ENCODE measurements around the gene PRSS21. TPM values are rescaled to one million over a fixed set of nuclear protein-coding genes. Genes with fewer than 3 reads are reported as not detected.

The PRSS21 gene
- total RNA-seq, 2 experiments from 2014 or later = not detected

GRCh38 chr16:2779151-2779920 lies 37.7 kb upstream of the PRSS21 start:
- TF ChIP-seq CTCF (IDR thresholded peaks at IDR 0.05) = no peak
- DNase-seq (no peak), ATAC-seq (ENCODE audit: poor library complexity) (no peak)
- peak overlapping the region; percentile 98 for H3K4me3 Mint-ChIP-seq
- CTCF ChIA-PET = interaction anchor here (3.2 kb wide), 1 partner anchor 89 kb away, joined by 16 read pairs; no protein-coding TSS in a partner anchor
- no peaks in the 10 kb centered on the region for H3K27me3 ChIP-seq (ENCODE audit: control insufficient read depth in 1 of 2, insufficient read depth in 2 of 2, low read length in 2 of 2)
- H3K36me3 Mint-ChIP-seq (ENCODE audit: low read depth) = peaks cover 22% of the 10 kb centered on the region
- peak overlapping the region; percentile 88 for H3K4me3 ChIP-seq (ENCODE audit: low read length)
- H3K27ac ChIP-seq (ENCODE audit: low read depth in 1 of 2, low read length in 2 of 2) = no peak overlapping the region
- H3K27me3 Mint-ChIP-seq = no peaks in the 10 kb centered on the region
- peaks cover 11% of the 10 kb centered on the region for H3K36me3 ChIP-seq (ENCODE audit: insufficient read depth, low read length)
- intact Hi-C loops (cut with DNase I, micrococcal nuclease) = loop anchor here (2.0 to 5.0 kb wide), 2 partner anchors 88 to 89 kb away; no protein-coding TSS in a partner anchor
- peaks cover 43% of the 10 kb centered on the region for H3K4me1 ChIP-seq (ENCODE audit: insufficient read depth, low read length)
- POLR2A ChIA-PET = interaction anchor here (0.7 to 5.4 kb wide), 9 partner anchors 8 to 132 kb away, joined by 3 to 88 read pairs (median 7); partner anchors contain the start of genes FLYWCH1, FLYWCH2, KCTD5 and PRSS33
- peak overlapping the region; percentile 100 for H3K27ac Mint-ChIP-seq
- H3K4me1 Mint-ChIP-seq (ENCODE audit: low read depth) = peaks cover 32% of the 10 kb centered on the region
- no peaks in the 10 kb centered on the region for H3K9me3 Mint-ChIP-seq
- H3K9me3 ChIP-seq (ENCODE audit: control insufficient read depth in 1 of 2, insufficient read depth in 1 of 2, low read length in 2 of 2) = no peaks in the 10 kb centered on the region

DNA sequence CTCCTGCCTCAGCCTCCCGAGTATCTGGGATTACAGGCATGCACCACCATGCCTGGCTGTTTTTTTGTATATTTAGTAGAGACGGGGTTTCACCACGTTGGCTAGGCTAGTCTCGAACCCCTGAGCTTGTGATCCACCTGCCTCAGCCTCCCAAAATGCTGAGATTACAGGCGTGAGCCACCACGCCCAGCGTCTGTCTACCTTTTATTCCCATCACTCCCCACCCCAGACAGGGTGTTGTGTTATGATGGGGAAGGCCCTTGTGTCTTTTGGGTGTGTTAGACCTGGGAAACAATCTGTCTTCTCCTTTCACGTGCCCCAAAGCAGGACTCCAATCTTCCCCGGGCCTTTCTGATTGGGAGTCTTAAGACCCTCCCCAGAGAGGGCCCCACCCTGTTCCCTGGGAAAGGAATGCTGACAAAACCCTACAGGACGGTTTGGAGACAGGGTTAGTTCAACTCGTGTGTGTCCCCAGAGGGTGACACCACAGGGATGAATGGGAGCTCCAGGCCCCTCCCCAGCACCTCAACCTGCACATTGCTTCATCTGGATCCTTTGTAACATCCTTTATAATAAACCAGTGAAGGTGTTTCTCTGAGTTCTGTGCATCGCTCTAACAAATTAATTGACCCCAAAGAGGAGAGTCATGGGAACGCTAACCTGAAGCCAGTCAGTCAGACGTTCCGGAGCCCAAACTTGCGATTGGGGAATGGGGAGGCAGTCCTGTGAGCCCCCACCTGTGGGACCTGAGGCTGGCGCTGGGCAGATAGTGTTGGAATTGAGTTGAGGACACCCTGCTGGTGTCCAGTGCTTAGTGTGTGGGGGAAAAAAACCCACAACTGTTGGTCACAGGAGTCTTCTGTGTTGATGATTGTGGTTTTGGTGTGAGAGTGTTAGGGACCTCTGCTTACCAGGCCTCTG lies 36.8 kb upstream of the PRSS21 start:
- no peak overlapping the region for H3K27ac ChIP-seq (ENCODE audit: low read depth in 1 of 2, low read length in 2 of 2)
- TF ChIP-seq CTCF (IDR thresholded peaks at IDR 0.05) = no peak
- peak overlapping the region; percentile 60 for H3K4me3 Mint-ChIP-seq
- no peaks in the 10 kb centered on the region for H3K27me3 Mint-ChIP-seq
- intact Hi-C loops (cut with DNase I, micrococcal nuclease) = loop anchor here (2.0 to 5.0 kb wide), 2 partner anchors 87 to 89 kb away; no protein-coding TSS in a partner anchor
- H3K4me1 Mint-ChIP-seq (ENCODE audit: low read depth) = peaks cover 31% of the 10 kb centered on the region
- H3K9me3 ChIP-seq (ENCODE audit: control insufficient read depth in 1 of 2, insufficient read depth in 1 of 2, low read length in 2 of 2) = no peaks in the 10 kb centered on the region
- H3K27me3 ChIP-seq (ENCODE audit: control insufficient read depth in 1 of 2, insufficient read depth in 2 of 2, low read length in 2 of 2) = no peaks in the 10 kb centered on the region
- peaks cover 41% of the 10 kb centered on the region for H3K4me1 ChIP-seq (ENCODE audit: insufficient read depth, low read length)
- POLR2A ChIA-PET = no interaction called here
- H3K9me3 Mint-ChIP-seq = no peaks in the 10 kb centered on the region
- DNase-seq (no peak), ATAC-seq (ENCODE audit: poor library complexity) (no peak)
- peaks cover 2% of the 10 kb centered on the region for H3K36me3 ChIP-seq (ENCODE audit: insufficient read depth, low read length)
- CTCF ChIA-PET = no interaction called here
- peak overlapping the region; percentile 58 for H3K27ac Mint-ChIP-seq
- no peak overlapping the region for H3K4me3 ChIP-seq (ENCODE audit: low read length)
- H3K36me3 Mint-ChIP-seq (ENCODE audit: low read depth) = peaks cover 21% of the 10 kb centered on the region

DNA sequence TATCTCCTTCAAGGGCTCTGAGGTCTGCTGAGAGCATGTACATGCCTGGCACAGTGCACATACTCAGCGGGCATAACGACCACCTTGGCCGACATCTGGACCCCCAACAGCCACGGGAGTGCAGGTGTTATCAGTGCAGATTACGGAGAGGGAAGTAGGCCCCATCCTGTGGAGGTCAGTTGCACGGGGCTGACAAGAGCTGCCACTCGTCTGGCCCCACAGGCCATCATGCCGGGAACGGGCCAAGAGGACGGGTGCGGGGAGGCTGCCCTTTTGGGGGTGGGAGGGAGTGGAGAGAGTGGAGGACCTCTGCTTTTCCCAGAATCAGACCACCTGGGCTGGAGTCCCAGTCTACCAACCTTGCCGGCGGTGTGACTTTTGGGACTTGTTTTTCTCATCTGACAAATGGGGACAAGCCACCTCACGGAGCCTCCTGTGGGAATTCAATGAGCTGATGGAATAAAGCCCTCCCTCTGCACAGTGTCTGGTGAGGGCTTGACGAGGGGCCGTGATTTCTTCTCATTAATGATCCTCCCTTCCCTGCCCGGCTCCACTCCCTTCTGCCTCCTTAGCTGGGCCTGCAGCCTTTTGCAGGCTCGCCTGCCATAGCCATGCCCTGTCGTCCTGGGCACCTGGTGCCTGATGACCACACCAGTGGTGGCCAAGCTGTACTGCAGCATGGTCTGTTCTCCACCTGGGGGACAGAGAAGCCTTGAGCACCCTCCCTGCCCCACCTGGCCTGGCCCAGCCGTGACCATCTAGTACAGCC lies 34.3 kb upstream of the PRSS21 start:
- Histone ChIP-seq H3K4me1 (ENCODE audit: insufficient read depth, low read length) (peaks cover 40% of the 10 kb centered on the region), H3K9me3 (ENCODE audit: control insufficient read depth in 1 of 2, insufficient read depth in 1 of 2, low read length in 2 of 2) (no peaks in the 10 kb centered on the region), H3K27ac (ENCODE audit: low read depth in 1 of 2, low read length in 2 of 2) (no peak overlapping the region), H3K4me3 (ENCODE audit: low read length) (no peak overlapping the region), H3K36me3 (ENCODE audit: insufficient read depth, low read length) (no peaks in the 10 kb centered on the region), H3K27me3 (ENCODE audit: control insufficient read depth in 1 of 2, insufficient read depth in 2 of 2, low read length in 2 of 2) (peaks cover 0 to 5% of the 10 kb centered on the region in 2 experiments)
- peaks cover 17% of the 10 kb centered on the region for H3K4me1 Mint-ChIP-seq (ENCODE audit: low read depth)
- no peak overlapping the region for H3K27ac Mint-ChIP-seq
- TF ChIP-seq CTCF (IDR thresholded peaks at IDR 0.05) = no peak
- intact Hi-C loops (cut with DNase I, micrococcal nuclease) = no loop called here
- peaks cover 6% of the 10 kb centered on the region for H3K36me3 Mint-ChIP-seq (ENCODE audit: low read depth)
- H3K27me3 Mint-ChIP-seq = peaks cover 7% of the 10 kb centered on the region
- H3K4me3 Mint-ChIP-seq = peak overlapping the region; percentile 45
- no peaks in the 10 kb centered on the region for H3K9me3 Mint-ChIP-seq
- DNase-seq (peak in 1 of 14 experiments; percentile 21), ATAC-seq (ENCODE audit: poor library complexity) (no peak)
- POLR2A ChIA-PET = interaction anchor here (0.7 to 3.6 kb wide), 2 partner anchors 29 to 896 kb away, joined by 3 to 16 read pairs; partner anchors contain the start of gene SRRM2
- CTCF ChIA-PET = no interaction called here
